Thymus (tissue), 11 donors: ENCODE data around the gene GSN. TPM values are rescaled to one million over a fixed set of nuclear protein-coding genes. Genes with fewer than 3 reads are reported as not detected.

Source experiments
- DNase-seq, 9 donors: peaks; one replicate each; pipeline ENCODE4 v3.0.0-alpha.2; 2013; ENCODE audit warnings: low spot score in 9 of 9, low read depth in 6 of 9, missing footprints in 1 of 9
- H3K27ac ChIP-seq, 2 donors: one replicate each; pipeline ENCODE4 v1.5.1; 2013; ENCODE audit warnings: control low read depth in 1 of 2, low read depth in 1 of 2, low read length in 1 of 2, mild to moderate bottlenecking in 1 of 2, moderate library complexity in 1 of 2
- H3K27me3 ChIP-seq, 2 donors: one replicate each; pipeline ENCODE4 v1.5.1; 2013; ENCODE audit warnings: low read length in 1 of 2; ENCODE audit not compliant: control insufficient read depth in 2 of 2, insufficient read depth in 1 of 2
- H3K36me3 ChIP-seq, 2 donors: one replicate each; pipeline ENCODE4 v1.5.1; 2013; ENCODE audit warnings: low read length in 1 of 2, mild to moderate bottlenecking in 1 of 2, moderate library complexity in 1 of 2; ENCODE audit not compliant: control insufficient read depth in 2 of 2, insufficient read depth in 2 of 2
- H3K4me1 ChIP-seq, 2 donors: one replicate each; pipeline ENCODE4 v1.5.1; 2013; ENCODE audit warnings: low read length in 2 of 2; ENCODE audit not compliant: control insufficient read depth in 2 of 2, insufficient read depth in 2 of 2
- H3K4me3 ChIP-seq, 2 donors: one replicate each; pipeline ENCODE4 v1.5.1; 2013; ENCODE audit warnings: low read length in 2 of 2, control low read depth in 1 of 2, mild to moderate bottlenecking in 1 of 2
- H3K9me3 ChIP-seq, 2 donors: one replicate each; pipeline ENCODE4 v1.5.1; 2013; ENCODE audit warnings: low read length in 1 of 2, mild to moderate bottlenecking in 1 of 2; ENCODE audit not compliant: control insufficient read depth in 2 of 2, insufficient read depth in 1 of 2
- WGBS: extraction: QIAGEN DNeasy Blood & Tissue Kit; methylation state at CpG from one replicate; pipeline ENCODE4 v1.1.7; 2013; 5-methylcytosine and 5-hydroxymethylcytosine counted together
- polyA plus RNA-seq: library from polyadenylated mRNA; stranded (reverse); fragments of 200-250 nt; gene quantifications from one replicate; pipeline ENCODE4 v1.2.3, GENCODE V29; 2013
- total RNA-seq: library from RNA; stranded (reverse); fragments of 120-200 nt; gene quantifications from one replicate; pipeline ENCODE4 v1.2.4, GENCODE V29; 2013
- donor health status: healthy.

GSN gene
- total and polyA plus RNA-seq, 2 donors, result 138 to 248 TPM

- no peak overlapping the region for H3K4me3 ChIP-seq
- WGBS, result 97% methylated on average over 18 of the region's 18 CpGs
These were observed 884 bp upstream of the GSN start for GRCh38 chr9:121266906-121267650.

DNA sequence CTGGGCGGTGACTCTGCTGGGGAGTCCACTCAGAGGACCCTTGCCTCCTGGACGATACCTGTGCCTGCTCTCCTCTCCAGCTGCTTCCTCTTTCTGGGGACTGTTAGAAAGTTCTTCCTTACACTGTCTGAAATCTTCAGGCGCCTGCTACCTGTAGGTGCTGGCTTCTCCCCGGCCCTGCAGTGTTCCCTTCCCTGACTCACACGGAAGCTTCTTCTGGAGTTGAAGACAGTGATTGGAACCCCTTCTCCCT, 562 bp downstream of the GSN start:
- H3K4me1 ChIP-seq, result peaks cover 2 to 33% of the 10 kb centered on the region in 2 donors
- under 1% methylated on average over 5 of the region's 5 CpGs for WGBS

More at GRCh38 chr9:121266906-121267650, 884 bp upstream of the GSN start:
- H3K27me3 ChIP-seq, result peaks cover 0 to 34% of the 10 kb centered on the region in 2 donors
- DNase-seq, result no peak
- no peak overlapping the region for H3K27ac ChIP-seq
- no peaks in the 10 kb centered on the region for H3K9me3 ChIP-seq
- H3K36me3 ChIP-seq, result no peaks in the 10 kb centered on the region
- H3K4me1 ChIP-seq, result peaks cover 2 to 29% of the 10 kb centered on the region in 2 donors

DNA sequence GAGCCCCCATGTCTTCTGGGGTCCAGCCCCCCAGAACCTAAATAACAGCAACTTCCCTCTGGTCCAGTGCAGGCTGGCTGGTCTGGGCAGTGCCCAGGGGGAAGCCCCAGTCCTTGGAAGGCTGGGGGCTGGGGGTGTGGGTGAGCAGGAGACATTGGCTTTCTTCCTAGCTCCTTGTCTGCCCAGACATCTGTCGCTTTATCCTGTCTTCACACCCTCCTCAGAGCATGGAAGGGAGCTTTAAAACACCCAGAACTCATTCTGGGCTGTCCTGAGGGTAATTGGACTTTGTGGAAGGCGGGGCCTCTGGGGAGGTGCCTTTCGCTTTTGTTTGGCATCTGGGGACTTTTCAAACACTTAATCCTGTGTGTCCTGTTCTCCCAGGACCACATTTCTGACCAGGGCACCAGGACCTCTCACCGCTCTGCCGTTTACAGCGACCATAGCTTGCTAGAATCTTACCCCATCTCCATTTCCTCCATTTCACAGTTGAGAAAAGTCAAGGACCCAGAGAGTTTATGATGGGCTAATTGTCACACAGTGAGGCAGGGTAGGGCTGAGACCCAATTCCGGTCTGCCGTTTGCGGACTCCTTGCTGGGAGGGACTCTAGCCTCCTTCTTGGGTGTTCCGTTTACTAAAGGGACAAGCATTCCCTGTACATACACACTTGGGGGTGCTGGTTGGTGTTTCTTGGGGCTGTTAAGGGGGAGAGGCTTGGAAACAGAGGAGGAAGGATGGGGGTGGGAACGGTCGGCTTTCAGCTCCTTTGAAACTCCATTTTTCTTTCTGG, 1.1 kb downstream of the GSN start:
- DNase-seq, result no peak
- H3K4me3 ChIP-seq, result peak overlapping the region; percentile 54 to 55
- WGBS, result 57% methylated on average over 12 of the region's 12 CpGs
- H3K9me3 ChIP-seq, result no peaks in the 10 kb centered on the region
- peaks cover 0 to 34% of the 10 kb centered on the region in 2 donors for H3K27me3 ChIP-seq
- H3K36me3 ChIP-seq, result no peaks in the 10 kb centered on the region
- H3K27ac ChIP-seq, result peak overlapping the region; percentile 46 to 50
- peaks cover 2 to 33% of the 10 kb centered on the region in 2 donors for H3K4me1 ChIP-seq

More for the DNA sequence above, 562 bp downstream of the GSN start:
- H3K27me3 ChIP-seq, result peaks cover 0 to 34% of the 10 kb centered on the region in 2 donors
- peak overlapping the region; percentile 54 to 55 for H3K4me3 ChIP-seq
- no peaks in the 10 kb centered on the region for H3K9me3 ChIP-seq
- no peaks in the 10 kb centered on the region for H3K36me3 ChIP-seq
- peak overlapping the region; percentile 6 to 50 for H3K27ac ChIP-seq
- DNase-seq, result no peak

- Histone ChIP-seq H3K9me3 (no peaks in the 10 kb centered on the region), H3K36me3 (no peaks in the 10 kb centered on the region), H3K27me3 (peaks cover 0 to 34% of the 10 kb centered on the region in 2 donors), H3K4me1 (peaks cover 2 to 33% of the 10 kb centered on the region in 2 donors), H3K27ac (peak overlapping the region in 1 of 2 donors; percentile 50), H3K4me3 (peak overlapping the region in 1 of 2 donors; percentile 54)
- 79% methylated on average over 5 of the region's 5 CpGs for WGBS
- no peak for DNase-seq
These were observed 1.8 kb downstream of the GSN start for GRCh38 chr9:121269642-121270254.

GRCh38 chr9:121271368-121272341, 3.7 kb downstream of the GSN start:
- peaks cover 2 to 33% of the 10 kb centered on the region in 2 donors for H3K4me1 ChIP-seq
- H3K4me3 ChIP-seq, result no peak overlapping the region
- H3K36me3 ChIP-seq, result no peaks in the 10 kb centered on the region
- no peak for DNase-seq
- 40% methylated on average over 13 of the region's 13 CpGs for WGBS
- H3K27me3 ChIP-seq, result peaks cover 0 to 34% of the 10 kb centered on the region in 2 donors
- H3K27ac ChIP-seq, result peak overlapping the region in 1 of 2 donors; percentile 35
- no peaks in the 10 kb centered on the region for H3K9me3 ChIP-seq

DNA sequence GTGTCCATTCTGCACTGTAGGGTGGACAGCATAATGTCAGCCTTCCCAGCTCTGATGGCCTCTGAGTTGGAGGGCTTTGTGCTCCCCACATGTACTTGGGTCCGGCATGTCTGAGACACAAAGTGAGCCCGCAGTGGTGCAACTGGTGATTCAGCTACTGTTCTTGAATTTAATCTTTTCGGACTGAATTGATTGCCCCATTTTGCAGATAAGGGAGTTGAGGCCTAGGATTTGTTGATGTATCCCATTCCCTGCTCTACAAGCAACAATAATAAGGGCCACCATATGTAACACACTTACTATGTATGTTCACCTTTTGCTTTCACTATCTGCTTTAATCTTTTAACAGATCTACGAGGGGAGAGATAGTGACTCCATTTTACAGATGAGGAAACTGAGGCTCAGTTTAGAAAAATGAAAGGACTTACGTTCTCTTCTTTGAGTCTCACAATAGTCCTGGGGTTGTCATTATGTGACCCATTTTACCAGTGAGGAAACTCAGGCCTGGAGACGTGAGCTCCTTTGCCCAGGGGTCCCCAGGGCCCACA, 4.5 kb downstream of the GSN start:
- Histone ChIP-seq H3K9me3 (no peaks in the 10 kb centered on the region), H3K4me3 (no peak overlapping the region)

GRCh38 chr9:121273064-121273775, 5.3 kb downstream of the GSN start:
- H3K36me3 ChIP-seq, result no peaks in the 10 kb centered on the region
- no peak for DNase-seq
- 84% methylated on average over 4 of the region's 4 CpGs for WGBS
- peaks cover 0 to 20% of the 10 kb centered on the region in 2 donors for H3K27me3 ChIP-seq
- H3K9me3 ChIP-seq, result no peaks in the 10 kb centered on the region
- no peak overlapping the region for H3K4me3 ChIP-seq
- H3K4me1 ChIP-seq, result peaks cover 2 to 24% of the 10 kb centered on the region in 2 donors
- no peak overlapping the region for H3K27ac ChIP-seq

More for the DNA sequence above, 4.5 kb downstream of the GSN start:
- 86% methylated on average over 6 of the region's 6 CpGs for WGBS
- peaks cover 0 to 27% of the 10 kb centered on the region in 2 donors for H3K27me3 ChIP-seq
- H3K27ac ChIP-seq, result peak overlapping the region in 1 of 2 donors; percentile 35
- H3K36me3 ChIP-seq, result no peaks in the 10 kb centered on the region
- peaks cover 2 to 30% of the 10 kb centered on the region in 2 donors for H3K4me1 ChIP-seq
- no peak for DNase-seq

DNA sequence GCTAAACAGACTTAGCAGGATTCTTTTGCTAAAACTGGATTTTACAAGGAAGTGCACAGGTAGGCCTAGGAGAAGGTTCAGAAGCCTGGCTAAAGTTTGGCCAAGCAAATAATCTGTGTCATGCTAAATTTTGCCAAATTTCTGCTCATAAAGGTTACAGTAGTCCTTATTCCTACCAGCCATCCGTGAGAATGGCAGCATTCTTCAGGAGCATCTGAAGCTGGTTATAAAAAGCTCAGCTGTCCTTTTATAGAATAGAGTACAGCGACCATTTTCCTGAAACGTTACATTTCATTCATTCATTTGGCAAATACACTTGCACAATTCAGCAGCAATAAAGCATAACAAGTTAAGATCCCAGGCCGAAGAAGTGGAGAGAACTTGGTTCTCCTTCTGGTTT, 6.9 kb downstream of the GSN start:
- Histone ChIP-seq H3K27me3 (peaks cover 0 to 4% of the 10 kb centered on the region in 2 donors), H3K36me3 (no peaks in the 10 kb centered on the region), H3K9me3 (no peaks in the 10 kb centered on the region), H3K27ac (no peak overlapping the region), H3K4me3 (no peak overlapping the region), H3K4me1 (peaks cover 0 to 24% of the 10 kb centered on the region in 2 donors)
- WGBS, result 96% methylated on average over 4 of the region's 4 CpGs
- no peak for DNase-seq
